Cardiac muscle cell (in vitro differentiated cells and primary cell): ENCODE results near the gene RPS6KB2. TPM values are rescaled to one million over a fixed set of nuclear protein-coding genes. Genes with fewer than 3 reads are reported as not detected.

Experiments
- DNase-seq, 2 donors: peaks; one replicate each; pipeline versions ENCODE4 v3.0.0 to v3.0.0-alpha.2; 2010 to 2017; ENCODE audit warnings: low read depth in 1 of 2, low spot score in 1 of 2
- H3K27ac ChIP-seq: fragments of 200-600 bp; sonication (generic); 2 replicates; pipeline ENCODE4 v1.5.1; 2016
- H3K27me3 ChIP-seq: fragments of 200-600 bp; sonication (generic); 2 replicates; pipeline ENCODE4 v1.6.0; 2016; ENCODE audit warnings: control low read depth
- H3K36me3 ChIP-seq: fragments of 200-600 bp; sonication (generic); 2 replicates; pipeline ENCODE4 v1.5.1; 2016; ENCODE audit warnings: control low read depth
- H3K4me1 ChIP-seq: fragments of 200-600 bp; sonication (generic); 2 replicates; pipeline ENCODE4 v1.8.1; 2017; ENCODE audit warnings: low read depth, mild to moderate bottlenecking, mixed run types
- H3K4me3 ChIP-seq: fragments of 200-600 bp; sonication (generic); 2 replicates; pipeline ENCODE4 v1.5.1; 2016; ENCODE audit warnings: mild to moderate bottlenecking
- H3K9me3 ChIP-seq: fragments of 200-600 bp; sonication (generic); 2 replicates; pipeline ENCODE4 v1.5.1; 2017; ENCODE audit warnings: low read depth, mild to moderate bottlenecking, control low read depth
- CTCF ChIP-seq: IDR thresholded peaks from 2 replicates; pipeline ENCODE4 v1.5.1; 2012; ENCODE audit warnings: low read depth, mild to moderate bottlenecking, low read length
- polyA plus RNA-seq: library from polyadenylated mRNA; unstranded; fragments of >200 nt; fragmentation: Nextera tagmentation; extraction: Ambion mirVana; gene quantifications from 2 replicates; pipeline ENCODE4 v1.2.1, GENCODE V29; 2016
- total RNA-seq: library from RNA; depleted of rRNA; stranded (reverse); fragments of >200 nt; gene quantifications from 2 replicates; pipeline ENCODE4 v1.2.3, GENCODE V29; 2016

RPS6KB2 gene
- total and polyA plus RNA-seq, 2 experiments from 2014 or later: 92.5 to 97.0 TPM

GRCh38 chr11:67395555-67396258 lies 32.6 kb upstream of the RPS6KB2 start:
- Histone ChIP-seq H3K9me3 (no peaks in the 10 kb centered on the region), H3K27ac (no peak overlapping the region), H3K4me1 (peaks cover 8% of the 10 kb centered on the region), H3K36me3 (peaks cover 20% of the 10 kb centered on the region), H3K27me3 (no peaks in the 10 kb centered on the region), H3K4me3 (no peak overlapping the region)
- no peak for DNase-seq
- no peak for TF ChIP-seq CTCF

- DNase-seq: no peak
- Histone ChIP-seq H3K4me1 (peaks cover 5% of the 10 kb centered on the region), H3K36me3 (peaks cover 20% of the 10 kb centered on the region), H3K4me3 (no peak overlapping the region), H3K27me3 (no peaks in the 10 kb centered on the region), H3K27ac (no peak overlapping the region), H3K9me3 (no peaks in the 10 kb centered on the region)
- no peak for TF ChIP-seq CTCF
These were observed 32.1 kb upstream of the RPS6KB2 start for GRCh38 chr11:67396259-67396581.

GRCh38 chr11:67396587-67397389 lies 31.5 kb upstream of the RPS6KB2 start:
- Histone ChIP-seq H3K36me3 (peaks cover 20% of the 10 kb centered on the region), H3K9me3 (no peaks in the 10 kb centered on the region), H3K27ac (no peak overlapping the region), H3K4me1 (peaks cover 5% of the 10 kb centered on the region), H3K27me3 (no peaks in the 10 kb centered on the region), H3K4me3 (no peak overlapping the region)
- TF ChIP-seq CTCF: no peak
- no peak for DNase-seq

- no peak overlapping the region for H3K4me3 ChIP-seq
- peaks cover 20% of the 10 kb centered on the region for H3K36me3 ChIP-seq
- no peaks in the 10 kb centered on the region for H3K27me3 ChIP-seq
- peaks cover 10% of the 10 kb centered on the region for H3K4me1 ChIP-seq
- TF ChIP-seq CTCF: no peak
- no peak overlapping the region for H3K27ac ChIP-seq
- no peaks in the 10 kb centered on the region for H3K9me3 ChIP-seq
- no peak for DNase-seq
These were observed 30.8 kb upstream of the RPS6KB2 start for GRCh38 chr11:67397536-67397935.

GRCh38 chr11:67397986-67398660 lies 30.2 kb upstream of the RPS6KB2 start:
- TF ChIP-seq CTCF: no peak
- H3K4me3 ChIP-seq: no peak overlapping the region
- DNase-seq: no peak
- peaks cover 10% of the 10 kb centered on the region for H3K4me1 ChIP-seq
- no peak overlapping the region for H3K27ac ChIP-seq
- H3K27me3 ChIP-seq: no peaks in the 10 kb centered on the region
- H3K9me3 ChIP-seq: no peaks in the 10 kb centered on the region
- H3K36me3 ChIP-seq: peaks cover 20% of the 10 kb centered on the region
